ENCODE results near the gene TMEM132C. TPM values are rescaled to one million over a fixed set of nuclear protein-coding genes. Genes with fewer than 3 reads are reported as not detected.

Gene TMEM132C
- total and polyA plus RNA-seq, 2 of the 13 experiments (the other 11 are each of a cell fraction or from before 2014, with no cell fraction given) = not detected

- TF ChIP-seq ZNF567 (CRISPR knock-in tag; IDR thresholded peaks at IDR 0.05; ENCODE audit: borderline replicate concordance) = no peak
Measured at GRCh38 chr12:128675576-128675975, 408.6 kb downstream of the TMEM132C start (continued).

- Histone ChIP-seq H2AFZ (ENCODE audit: low read length) (no peak overlapping the region), H3K79me2 (ENCODE audit: insufficient read depth, low read length) (no peaks in the 10 kb centered on the region), H3K36me3 (replicated peaks in 1 of 2; ENCODE audit: control insufficient read depth in 1 of 2, insufficient read depth in 2 of 2, low read length in 2 of 2) (no peaks in the 10 kb centered on the region), H3K4me2 (ENCODE audit: low read depth, low read length) (no peak overlapping the region), H3K4me3 (replicated peaks in 1 of 3; ENCODE audit: insufficient read depth in 1 of 3, low read depth in 2 of 3, low read length in 3 of 3) (no peak overlapping the region), H3K4me1 (ENCODE audit: insufficient read depth, low read length) (no peaks in the 10 kb centered on the region), H4K20me1 (ENCODE audit: insufficient read depth, low read length) (no peaks in the 10 kb centered on the region), H3K9me3 (ENCODE audit: low read length) (no peaks in the 10 kb centered on the region), H3K9ac (ENCODE audit: insufficient read depth, low read depth, low read length) (no peak overlapping the region), H3K27ac (ENCODE audit: extremely low read length, insufficient read depth, low read length) (no peak overlapping the region), H3K27me3 (ENCODE audit: control insufficient read depth in 1 of 2, insufficient read depth in 2 of 2, low read length in 2 of 2) (no peaks in the 10 kb centered on the region)
- no TSS peak for BruUV-seq (replicated peaks)
- FAIRE-seq (no peak), DNase-seq (ENCODE audit: low spot score) (no peak), ATAC-seq (no peak)
- POLR2A ChIA-PET = no interaction called here
- in situ Hi-C loops (cut with HindIII; ENCODE audit: extremely low pct_ligation_motif_present, low pct_unique_long_range_greater_than_20kb) = no loop called here
- intact Hi-C loops (cut with micrococcal nuclease; ENCODE audit: unreplicated experiment) = no loop called here
- WGBS (ENCODE audit: low lambda C conversion rate) = 0% methylated on average over 2 of the region's 2 CpGs
- CTCF ChIA-PET (ENCODE audit: low intra/inter-chr PET ratio, low total read pairs) = no interaction called here
- TF ChIP-seq MAFK (conservative IDR thresholded peaks at IDR 0.05 in 1 of 2, IDR thresholded peaks at IDR 0.05 in 1 of 2; ENCODE audit: low read length in 2 of 2) (0 out of 4 replicates have a peak, but pooled peaks of 1 of the 2 experiments have one; percentile 10), KLF12 (CRISPR knock-in tag; IDR thresholded peaks at IDR 0.05; ENCODE audit: borderline replicate concordance) (no peak)
Measured at GRCh38 chr12:128680555-128680954, 413.6 kb downstream of the TMEM132C start.

- no TSS peak for BruUV-seq (replicated peaks)
- no peak overlapping the region for H3K4me2 ChIP-seq (ENCODE audit: low read depth, low read length)
- POLR2A ChIA-PET = no interaction called here
- in situ Hi-C loops (cut with HindIII; ENCODE audit: extremely low pct_ligation_motif_present, low pct_unique_long_range_greater_than_20kb) = no loop called here
- H3K9ac ChIP-seq (ENCODE audit: insufficient read depth, low read depth, low read length) = no peak overlapping the region
- CTCF ChIA-PET (ENCODE audit: low intra/inter-chr PET ratio, low total read pairs) = no interaction called here
- H3K27ac ChIP-seq (ENCODE audit: extremely low read length, insufficient read depth, low read length) = no peak overlapping the region
- no peak for FAIRE-seq
- intact Hi-C loops (cut with micrococcal nuclease; ENCODE audit: unreplicated experiment) = no loop called here
- H2AFZ ChIP-seq (ENCODE audit: low read length) = no peak overlapping the region
- H4K20me1 ChIP-seq (ENCODE audit: insufficient read depth, low read length) = no peaks in the 10 kb centered on the region
- H3K27me3 ChIP-seq (ENCODE audit: control insufficient read depth in 1 of 2, insufficient read depth in 2 of 2, low read length in 2 of 2) = no peaks in the 10 kb centered on the region
- no peak for ATAC-seq
- H3K4me3 ChIP-seq (replicated peaks in 1 of 3; ENCODE audit: insufficient read depth in 1 of 3, low read depth in 2 of 3, low read length in 3 of 3) = no peak overlapping the region
- no peaks in the 10 kb centered on the region for H3K79me2 ChIP-seq (ENCODE audit: insufficient read depth, low read length)
- no peaks in the 10 kb centered on the region for H3K4me1 ChIP-seq (ENCODE audit: insufficient read depth, low read length)
- no peaks in the 10 kb centered on the region for H3K9me3 ChIP-seq (ENCODE audit: low read length)
- DNase-seq (ENCODE audit: low spot score) = no peak
- 37% methylated on average over 14 of the region's 20 CpGs for WGBS (ENCODE audit: low lambda C conversion rate)
- H3K36me3 ChIP-seq (replicated peaks in 1 of 2; ENCODE audit: control insufficient read depth in 1 of 2, insufficient read depth in 2 of 2, low read length in 2 of 2) = no peaks in the 10 kb centered on the region
- TF ChIP-seq JUN (CRISPR knock-in tag; IDR thresholded peaks at IDR 0.05) = no peak
- TF ChIP-seq TOE1 (CRISPR knock-in tag; IDR thresholded peaks at IDR 0.05) = no peak
- TF ChIP-seq CENPX (CRISPR knock-in tag; IDR thresholded peaks at IDR 0.05) = no peak
- TF ChIP-seq ZNF883 (CRISPR knock-in tag; IDR thresholded peaks at IDR 0.05; ENCODE audit: not compliant biosample characterization) = no peak
- no peak for TF ChIP-seq ZFP41 (CRISPR knock-in tag; IDR thresholded peaks at IDR 0.05; ENCODE audit: borderline replicate concordance)
- no peak for TF ChIP-seq ZNF296 (CRISPR knock-in tag; conservative IDR thresholded peaks at IDR 0.05)
- TF ChIP-seq CHD2 (IDR thresholded peaks at IDR 0.05; ENCODE audit: low read depth, low read length) = no peak
- no peak for TF ChIP-seq ISX (CRISPR knock-in tag; conservative IDR thresholded peaks at IDR 0.05)
- no peak for TF ChIP-seq FLYWCH1 (CRISPR knock-in tag; IDR thresholded peaks at IDR 0.05)
- no peak for TF ChIP-seq ETS1 (CRISPR knock-in tag; IDR thresholded peaks at IDR 0.05)
Measured at GRCh38 chr12:128682548-128683275, 415.7 kb downstream of the TMEM132C start.
